H1 (cell line): ENCODE results near the gene LNPK. TPM values are rescaled to one million over a fixed set of nuclear protein-coding genes. Genes with fewer than 3 reads are reported as not detected.

Source experiments
- CHD7 ChIP-seq: fragments of 300-600 bp; sonication (generic); IDR thresholded peaks from 2 replicates; pipeline ENCODE4 v1.7.1; 2012; ENCODE audit warnings: low read length, moderate library complexity, mild to moderate bottlenecking, inconsistent platforms; ENCODE audit not compliant: insufficient replicate concordance
- GABPA ChIP-seq: IDR thresholded peaks from 2 replicates; pipeline ENCODE4 v1.6.1; 2011; ENCODE audit warnings: mild to moderate bottlenecking, low read length, moderate library complexity, borderline replicate concordance; ENCODE audit not compliant: insufficient read depth
- NRF1 ChIP-seq: IDR thresholded peaks from 2 replicates; pipeline ENCODE4 v1.6.1; 2011; ENCODE audit warnings: mild to moderate bottlenecking, low read depth, low read length, improper control_type of control experiment
- SIN3A ChIP-seq, 2 experiments: IDR thresholded peaks in 1 of 2; conservative IDR thresholded peaks in 1 of 2; 2 replicates each; pipeline ENCODE4 v1.6.1; 2011 to 2012; ENCODE audit warnings: low read length in 2 of 2, improper control_type of control experiment in 1 of 2, low read depth in 1 of 2, mild to moderate bottlenecking in 1 of 2
- SIX5 ChIP-seq: IDR thresholded peaks from 2 replicates; pipeline ENCODE4 v1.6.1; 2011; ENCODE audit warnings: mild to moderate bottlenecking, low read depth, low read length
- polyA plus RNA-seq, 7 experiments: library from polyadenylated mRNA; depleted of rRNA in 3 of 7; stranded (reverse) in 5 of 7; unstranded in 2 of 7; fragments of >200 nt in 5 of 7; fragments of 200-250 nt in 2 of 7; gene quantifications; 1 replicate in 5 of 7; 2 replicates in 1 of 7; 4 replicates in 1 of 7; pipeline versions ENCODE4 v1.2.1 to v1.2.3, GENCODE V29; 2011 to 2013; ENCODE audit warnings: missing spikeins in 2 of 7, mixed read lengths in 2 of 7
- total RNA-seq: library from RNA; stranded (reverse); fragmentation: NEBNext Ultra II Directional; extraction: Animal tissue kit (Norgen Biotek cat#: 25700); gene quantifications from 2 replicates; pipeline ENCODE4 v1.2.1, GENCODE V29; 2021

The LNPK gene
- total and polyA plus RNA-seq, 2 of the 8 experiments (the other 6 are each of a cell fraction or from before 2014, with no cell fraction given) = 3.1 to 10.3 TPM

GRCh38 chr2:175877845-175878544 lies 124.1 kb downstream of the LNPK start (continued):
- no peak for TF ChIP-seq CHD7
- no peak for TF ChIP-seq NRF1
- TF ChIP-seq GABPA = no peak
- TF ChIP-seq SIX5 = no peak
- TF ChIP-seq SIN3A (conservative IDR thresholded peaks at IDR 0.05 in 1 of 2, IDR thresholded peaks at IDR 0.05 in 1 of 2; ENCODE audit: low read depth in 1 of 2, low read length in 2 of 2) = no peak
